Renal cortex interstitium (tissue), 11 donors: ENCODE data around the gene TESK2. TPM values are rescaled to one million over a fixed set of nuclear protein-coding genes. Genes with fewer than 3 reads are reported as not detected.

Experiments
- DNase-seq, 11 donors: peaks; one replicate each; pipeline ENCODE4 v3.0.0-alpha.2; 2013; ENCODE audit warnings: low read depth in 9 of 11, low spot score in 4 of 11; ENCODE audit errors: extremely low read depth in 1 of 11
- polyA plus RNA-seq, 3 donors: library from polyadenylated mRNA; unstranded; fragments of 120-200 nt; gene quantifications; one replicate each; pipeline ENCODE4 v1.2.1, GENCODE V29; 2013; ENCODE audit not compliant: insufficient read length in 3 of 3

TESK2 gene
- polyA plus RNA-seq, 3 donors, result 6.4 to 8.1 (median 7.3) TPM

GRCh38 chr1:45443580-45444446 is 47.1 kb downstream of the TESK2 start:
- no peak for DNase-seq

DNA sequence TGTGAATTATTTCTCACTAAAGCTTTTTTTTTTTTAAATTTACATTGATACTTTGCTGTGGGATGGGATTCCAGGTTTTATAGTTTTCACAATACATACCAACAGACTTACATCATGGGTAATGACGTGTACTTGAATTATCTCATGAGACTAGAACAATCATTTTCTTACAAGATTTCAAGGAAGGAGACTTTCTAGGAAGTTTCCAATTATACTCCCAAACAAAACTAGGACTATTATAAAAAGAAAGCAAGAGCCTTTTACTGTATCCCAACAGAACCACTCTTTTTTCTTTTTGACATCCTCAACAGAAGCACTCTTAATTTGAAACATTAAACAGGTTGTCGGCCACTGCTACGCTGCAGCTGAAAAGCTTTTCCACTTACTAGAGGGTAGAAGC is 48.7 kb downstream of the TESK2 start:
- no peak for DNase-seq

- DNase-seq, result no peak
These were observed 53.6 kb downstream of the TESK2 start for GRCh38 chr1:45437323-45437722.

GRCh38 chr1:45430490-45430889 is 60.5 kb downstream of the TESK2 start:
- DNase-seq, result no peak

- no peak for DNase-seq
These were observed 61.3 kb downstream of the TESK2 start for GRCh38 chr1:45429561-45430159.

- DNase-seq, result no peak
These were observed 66.9 kb downstream of the TESK2 start for GRCh38 chr1:45423906-45424678.

DNA sequence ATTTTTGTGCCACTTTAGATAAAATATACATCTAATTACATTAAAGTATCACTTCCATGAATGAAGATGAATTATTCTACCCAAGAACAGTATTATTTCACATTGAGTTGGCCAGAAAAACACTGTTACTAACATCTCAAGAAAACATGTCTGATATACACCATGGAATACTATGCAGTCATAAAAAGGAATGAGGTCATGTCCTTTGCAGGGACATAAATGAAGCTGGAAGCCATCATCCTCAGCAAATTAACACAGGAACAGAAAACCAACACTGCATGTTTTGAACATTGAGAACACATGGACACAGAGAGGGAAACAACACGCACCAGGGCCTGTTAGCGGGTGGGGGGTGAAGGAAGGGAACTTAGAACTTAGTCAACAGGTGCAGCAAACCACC is 69.0 kb downstream of the TESK2 start:
- DNase-seq, result no peak

DNA sequence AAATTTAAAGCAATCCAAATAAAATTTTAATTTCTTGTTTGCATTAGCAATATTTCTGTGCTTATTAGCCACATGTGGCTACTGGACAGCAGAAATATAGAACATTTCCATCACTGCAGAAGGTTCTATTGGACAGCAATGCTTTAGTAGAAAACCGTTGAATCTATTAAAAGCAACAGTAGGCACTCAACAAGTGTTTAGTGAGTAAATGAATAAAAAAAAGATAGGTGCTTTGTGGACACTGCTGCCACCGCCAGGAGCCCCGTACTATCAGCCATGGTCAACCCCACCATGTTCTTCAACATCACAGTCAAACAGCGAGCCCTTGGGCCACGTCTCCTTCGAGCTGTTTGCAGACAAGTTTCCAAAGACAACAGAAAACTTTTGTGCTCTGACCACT is 76.2 kb downstream of the TESK2 start:
- no peak for DNase-seq

GRCh38 chr1:45412899-45413298 is 78.1 kb downstream of the TESK2 start:
- no peak for DNase-seq

DNA sequence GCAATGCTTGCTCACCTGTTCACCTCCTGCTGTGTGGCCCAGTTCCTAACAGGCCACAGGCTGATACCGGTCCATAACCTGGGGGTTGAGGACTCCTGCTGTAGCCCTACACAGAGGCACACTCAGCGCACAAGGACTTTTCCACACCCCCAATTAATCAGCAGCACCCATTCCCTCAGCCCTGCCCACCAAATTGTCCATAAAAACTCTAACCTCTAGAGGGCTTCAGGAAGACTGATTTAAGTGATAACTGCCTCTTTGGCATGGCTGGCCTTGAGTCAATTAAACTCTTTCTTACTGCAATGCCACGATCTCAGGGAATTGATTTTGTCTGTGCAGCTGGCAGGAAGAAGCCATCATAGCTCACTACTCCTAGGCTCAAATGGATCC is 79.5 kb downstream of the TESK2 start:
- DNase-seq, result no peak

GRCh38 chr1:45410850-45411509 is 80.0 kb downstream of the TESK2 start:
- DNase-seq, result no peak

GRCh38 chr1:45409276-45409675 is 81.7 kb downstream of the TESK2 start:
- no peak for DNase-seq

- no peak for DNase-seq
These were observed 83.2 kb downstream of the TESK2 start for GRCh38 chr1:45407629-45408287.

- DNase-seq, result no peak
These were observed 85.3 kb downstream of the TESK2 start for GRCh38 chr1:45405636-45406035.

- DNase-seq, result no peak
These were observed 87.2 kb downstream of the TESK2 start for GRCh38 chr1:45403718-45404117.

- no peak for DNase-seq
These were observed 87.7 kb downstream of the TESK2 start for GRCh38 chr1:45403298-45403697.

DNA sequence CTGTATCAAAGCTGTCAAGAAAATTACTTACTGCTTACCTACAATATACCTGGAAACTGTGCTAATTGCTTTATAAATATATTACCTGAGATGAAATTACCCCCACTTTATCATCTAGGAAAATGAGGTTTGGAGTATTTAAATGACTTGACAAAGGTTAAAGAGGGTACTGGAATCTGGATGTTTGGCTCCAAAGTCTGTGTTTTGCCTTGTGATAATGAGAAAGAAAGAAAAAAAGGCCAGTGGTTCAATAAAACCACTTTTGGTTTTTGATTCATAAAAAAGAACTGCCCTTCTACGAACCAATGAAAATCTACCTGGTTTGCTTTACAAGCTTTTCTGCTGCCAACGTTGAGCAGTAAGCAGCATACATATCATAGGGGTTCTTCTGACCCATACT is 89.4 kb downstream of the TESK2 start:
- no peak for DNase-seq

- DNase-seq, result no peak
These were observed 90.9 kb downstream of the TESK2 start for GRCh38 chr1:45400049-45400448.

GRCh38 chr1:45397285-45397684 is 93.7 kb downstream of the TESK2 start:
- DNase-seq, result no peak
